NCI-H1092 treated with DMSO at 0.1 percent for 48 hours (cell line): ENCODE results near the gene WAPL.

Source experiments
- DNase-seq: peaks from one replicate; lab custom pipeline; 2025; lab: John Stamatoyannopoulos, UW

The WAPL gene

DNA sequence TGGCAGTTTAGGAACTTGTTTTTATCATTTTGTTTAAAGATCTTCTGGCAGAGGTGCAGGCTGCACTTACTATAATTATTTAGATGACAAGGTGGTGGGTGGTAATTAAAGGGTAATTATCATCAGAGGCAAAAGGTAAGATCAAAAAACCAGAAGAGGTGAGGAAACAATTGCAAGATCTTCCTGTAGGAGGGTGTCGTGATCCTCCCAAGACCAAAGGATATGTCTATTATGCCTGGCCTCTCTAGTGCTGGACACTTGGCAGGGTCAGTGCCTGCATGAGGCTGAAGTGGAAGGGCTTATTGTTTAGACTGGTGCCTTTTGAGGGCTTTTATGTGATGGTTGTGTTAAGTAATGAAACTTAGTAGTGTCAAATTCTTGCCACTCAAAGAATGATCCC is 1.8 kb upstream of the WAPL start:
- DNase-seq, result peak; percentile 11

DNA sequence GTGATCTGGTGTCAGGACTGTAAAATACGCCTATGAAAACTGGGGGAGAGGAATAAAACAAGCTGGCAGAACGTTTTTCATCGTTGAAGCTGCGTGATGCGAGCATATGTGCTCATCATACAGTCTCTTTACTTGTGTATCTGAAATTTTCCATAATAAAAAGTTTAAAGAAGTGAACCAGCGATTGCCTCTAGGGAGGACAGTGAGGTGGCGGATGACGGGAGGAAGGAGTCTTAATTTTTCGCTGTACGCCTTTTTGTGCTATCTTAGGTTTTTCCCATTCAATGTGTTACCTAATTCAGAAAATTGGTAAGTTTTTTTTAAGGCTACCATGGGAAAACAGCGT is 891 bp upstream of the WAPL start:
- DNase-seq, result no peak

DNA sequence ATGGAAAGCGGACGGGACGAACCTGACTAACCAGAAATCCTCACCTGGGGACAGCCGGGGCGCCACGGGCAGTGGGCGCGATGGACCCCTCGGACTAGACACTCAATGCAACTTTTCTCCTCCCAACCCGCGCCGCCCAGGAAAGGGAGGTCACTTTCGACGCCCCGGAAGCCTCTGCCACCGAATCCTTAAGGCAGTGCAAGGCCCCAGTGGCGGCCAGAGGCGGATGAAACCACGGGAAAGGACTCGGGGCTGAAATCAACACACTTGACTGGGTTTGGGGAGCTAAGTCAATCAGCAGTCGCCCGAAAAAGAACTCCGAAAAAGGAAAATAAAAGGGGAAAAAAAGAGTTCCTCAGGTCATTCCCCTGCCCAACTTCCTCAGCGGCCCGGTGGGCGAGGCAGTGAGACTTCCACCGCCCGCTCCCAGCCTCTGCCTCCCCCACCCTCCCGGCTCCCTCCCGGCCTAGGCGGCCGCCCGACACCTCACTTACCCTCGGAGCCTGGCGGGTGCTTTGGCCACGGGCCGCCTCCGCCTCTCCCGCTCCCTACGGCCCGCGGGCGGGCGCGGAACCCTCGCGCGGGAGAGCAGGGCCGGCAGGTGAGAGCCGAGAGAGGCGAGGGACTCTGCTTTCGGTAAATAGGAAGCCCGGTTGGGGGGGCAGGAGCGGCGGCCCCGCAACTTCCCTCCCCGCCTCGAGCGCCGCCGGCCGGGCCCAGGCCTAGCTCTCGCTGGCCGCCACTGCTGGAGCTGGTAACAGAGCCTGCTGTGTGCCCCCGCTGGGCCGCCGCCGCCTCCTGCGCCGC is 518 bp downstream of the WAPL start:
- DNase-seq, result no peak

DNA sequence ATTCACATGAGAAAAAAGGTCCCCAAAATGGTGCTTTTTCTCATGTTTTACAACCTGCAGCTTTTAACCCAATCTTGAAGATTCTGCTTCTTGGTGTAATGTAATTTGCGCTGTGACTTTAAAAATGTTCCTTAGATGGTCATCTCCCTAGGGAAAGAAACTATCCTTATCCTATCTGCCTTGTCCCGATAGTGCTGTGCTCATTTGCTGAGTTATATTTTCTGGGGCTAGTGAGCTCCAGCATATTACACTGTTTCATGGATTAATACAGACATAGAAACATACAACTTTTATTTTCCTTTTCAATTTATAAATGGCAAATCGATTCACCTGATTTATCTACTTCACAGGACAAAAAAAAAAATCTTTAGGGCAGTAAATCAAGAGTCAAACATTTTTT is 2.8 kb downstream of the WAPL start:
- no peak for DNase-seq

DNA sequence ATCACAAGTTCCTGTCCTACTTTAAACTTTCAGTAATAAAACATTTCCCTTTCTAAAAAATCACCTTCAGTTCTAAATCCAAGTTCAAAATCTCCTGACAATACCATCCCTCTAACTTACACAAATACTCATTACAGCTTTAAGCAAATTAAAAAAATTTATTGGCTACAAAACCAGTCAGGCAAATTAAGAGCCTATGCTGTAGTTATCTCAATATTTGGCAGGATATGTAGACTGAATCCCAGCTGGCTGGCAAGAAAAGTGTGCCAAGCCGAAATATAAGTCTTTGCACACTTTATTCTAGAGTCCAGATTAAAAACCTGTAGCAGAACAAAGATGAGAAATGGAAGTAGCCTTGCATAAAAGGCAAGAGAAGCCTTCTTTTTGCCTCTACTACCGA is 9.5 kb downstream of the WAPL start:
- no peak for DNase-seq

DNA sequence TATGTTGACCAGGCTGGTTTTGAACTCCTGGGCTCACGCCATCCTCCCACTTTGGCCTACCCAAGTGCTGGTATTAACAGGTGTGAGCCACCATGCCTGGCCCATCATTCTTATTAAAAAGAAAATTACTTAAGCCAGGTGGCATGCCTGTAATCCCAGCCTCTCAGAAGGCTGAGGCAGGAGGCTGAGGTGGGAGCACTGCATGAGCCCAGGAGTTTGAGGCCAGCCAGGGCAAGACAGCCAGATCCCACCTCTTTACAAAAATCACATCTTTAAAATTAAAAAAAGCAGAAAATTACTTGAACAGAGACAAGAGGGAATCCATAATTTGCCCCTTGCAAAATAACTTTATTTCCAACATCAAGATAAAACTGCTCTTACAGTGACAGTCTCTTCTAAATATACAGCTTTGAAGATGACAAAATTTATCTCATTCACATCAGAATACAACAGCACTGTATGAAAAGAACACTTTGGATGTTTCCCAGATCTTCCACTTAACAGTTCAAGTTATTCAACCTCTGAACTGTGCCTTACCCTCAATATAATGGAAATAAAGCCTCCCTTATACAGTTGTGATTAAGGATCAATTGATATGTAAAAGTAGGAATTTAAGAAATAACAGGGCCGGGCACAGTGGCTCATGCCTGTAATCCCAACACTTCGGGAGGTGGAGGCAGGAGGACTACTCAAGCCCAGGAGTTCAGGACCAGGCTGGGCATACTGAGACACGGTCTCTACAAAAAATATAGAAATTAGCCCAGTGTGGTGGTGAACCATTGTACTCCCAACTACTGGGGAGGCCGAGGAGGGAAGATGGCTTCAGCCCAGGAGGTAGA is 10.3 kb downstream of the WAPL start:
- DNase-seq, result no peak

DNA sequence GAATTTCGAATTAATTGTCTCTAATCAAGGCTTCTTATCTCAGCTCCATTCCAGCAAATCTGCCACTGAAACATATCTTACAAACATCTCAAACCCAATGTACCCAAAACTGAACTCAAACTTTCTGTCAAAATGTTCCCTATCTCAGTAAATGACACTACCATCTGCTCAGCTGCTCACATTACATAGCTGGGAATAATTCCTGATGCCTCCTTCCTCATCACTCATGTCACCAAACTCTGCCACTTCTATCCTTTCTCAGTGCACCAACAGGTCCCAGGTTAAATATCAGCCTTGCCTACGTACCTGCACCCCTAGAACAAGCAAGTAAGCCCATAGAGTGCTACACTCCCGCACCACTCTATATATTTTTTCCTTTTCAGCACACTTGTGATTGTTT is 12.4 kb downstream of the WAPL start:
- no peak for DNase-seq

DNA sequence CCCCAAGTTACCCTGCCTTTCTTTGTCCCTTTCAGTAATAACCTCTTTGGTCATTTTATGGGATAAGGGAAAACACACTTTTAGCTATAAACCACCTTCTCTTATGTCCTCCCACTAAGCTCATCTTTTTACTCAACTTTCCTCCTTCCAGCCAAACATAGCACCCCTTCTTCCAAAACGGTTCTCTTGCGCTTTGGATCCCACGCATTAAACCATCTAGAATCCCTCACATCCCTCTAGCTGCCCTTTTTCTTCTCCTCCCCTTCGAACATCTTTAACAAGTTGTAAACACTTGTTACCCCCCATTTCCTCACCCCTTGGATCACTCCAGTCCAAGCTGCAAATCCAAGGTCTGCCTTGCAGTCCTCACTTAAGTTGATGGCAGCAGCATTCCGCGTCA is 13.4 kb downstream of the WAPL start:
- no peak for DNase-seq

DNA sequence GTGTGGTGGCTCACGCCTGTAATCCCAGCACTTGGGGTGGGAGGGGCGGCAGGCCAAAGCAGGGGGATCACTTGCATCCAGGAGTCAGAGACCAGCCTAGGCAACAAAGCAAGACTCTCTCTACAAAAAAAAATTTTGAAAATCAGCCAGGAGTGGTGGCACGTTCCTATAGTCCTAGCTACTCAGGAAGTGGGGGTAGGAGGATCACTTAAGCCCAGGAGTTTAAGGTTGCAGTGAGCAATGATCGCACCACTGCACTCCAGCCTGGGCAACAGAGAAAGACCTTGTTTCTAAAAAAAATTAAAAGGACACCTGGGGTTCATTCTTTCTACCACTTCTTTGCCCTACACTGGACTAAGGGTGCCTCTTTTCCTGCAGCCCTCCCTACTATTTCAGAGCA is 15.1 kb downstream of the WAPL start:
- DNase-seq, result no peak

DNA sequence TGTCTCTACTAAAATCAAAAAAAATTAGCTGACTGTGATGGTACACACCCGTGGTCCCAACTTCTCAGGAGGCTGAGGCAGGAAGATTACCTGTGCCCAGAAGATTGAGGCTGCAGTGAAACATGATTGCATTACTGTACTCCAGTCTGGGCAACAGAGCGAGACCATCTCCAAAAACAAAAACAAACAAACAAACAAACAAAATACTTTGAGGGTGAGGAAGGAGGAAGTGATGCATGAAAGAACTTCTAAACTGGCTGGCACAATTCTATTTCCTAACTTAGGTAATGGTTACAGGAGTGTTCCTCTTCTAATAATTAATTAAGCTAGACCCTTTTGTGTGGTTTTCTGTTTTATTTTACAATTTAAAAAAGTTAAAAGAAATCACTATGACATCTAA is 15.5 kb downstream of the WAPL start:
- DNase-seq, result no peak

DNA sequence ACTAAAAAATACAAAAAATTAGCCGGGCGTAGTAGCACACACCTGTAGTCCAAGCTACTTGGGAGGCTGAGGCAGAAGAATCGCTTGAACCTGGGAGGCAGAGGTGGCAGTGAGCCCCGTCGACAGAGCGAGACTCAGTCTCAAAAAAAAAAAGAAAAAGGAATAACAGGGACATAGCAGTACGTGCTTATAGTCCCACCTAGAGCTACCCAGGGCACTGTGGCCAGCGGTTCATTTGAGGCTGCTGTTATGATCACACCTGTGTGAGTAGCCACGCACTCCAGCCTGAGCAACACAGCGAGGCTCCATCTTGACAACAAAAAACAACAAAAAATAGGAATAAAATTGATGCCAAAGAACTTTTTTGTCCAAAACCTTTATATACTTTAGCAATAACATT is 17.1 kb downstream of the WAPL start:
- no peak for DNase-seq

DNA sequence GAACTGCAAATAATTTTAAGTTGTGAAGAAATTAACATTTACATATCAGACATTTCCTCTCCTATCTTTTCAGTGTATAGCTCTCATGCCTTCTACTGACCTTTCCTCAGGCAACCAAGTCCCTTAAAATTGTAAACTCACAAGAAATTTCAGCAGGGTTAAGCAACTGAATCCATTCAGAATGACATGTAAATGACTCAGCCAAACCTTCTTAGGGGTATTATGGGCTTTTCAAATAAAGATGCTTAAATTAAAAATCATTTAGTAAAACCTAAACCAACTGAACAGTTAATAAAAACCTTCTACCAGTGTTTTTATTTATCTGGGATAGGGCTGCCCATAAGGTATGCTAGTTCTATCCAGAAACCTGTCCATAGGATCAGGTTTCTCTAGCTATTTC is 20.7 kb downstream of the WAPL start:
- DNase-seq, result no peak

DNA sequence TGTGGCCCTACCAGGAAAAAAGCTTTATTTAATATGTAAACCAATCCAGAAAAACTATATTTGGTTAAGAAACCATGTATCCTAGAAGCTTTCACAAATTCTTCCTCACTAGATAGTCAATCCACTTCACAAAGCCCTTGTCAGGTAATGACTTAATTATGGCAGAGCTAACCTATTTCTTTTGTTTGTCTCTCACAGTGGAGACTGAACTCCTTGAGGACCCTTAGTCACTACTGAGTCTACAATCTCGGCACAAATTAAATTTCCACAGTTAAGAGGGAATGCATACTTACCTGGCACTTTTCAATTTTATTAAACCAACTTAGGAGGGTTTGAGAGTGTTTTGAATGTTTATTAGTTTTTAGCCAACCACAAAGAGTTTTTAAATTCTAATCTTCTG is 23.0 kb downstream of the WAPL start:
- DNase-seq, result no peak

DNA sequence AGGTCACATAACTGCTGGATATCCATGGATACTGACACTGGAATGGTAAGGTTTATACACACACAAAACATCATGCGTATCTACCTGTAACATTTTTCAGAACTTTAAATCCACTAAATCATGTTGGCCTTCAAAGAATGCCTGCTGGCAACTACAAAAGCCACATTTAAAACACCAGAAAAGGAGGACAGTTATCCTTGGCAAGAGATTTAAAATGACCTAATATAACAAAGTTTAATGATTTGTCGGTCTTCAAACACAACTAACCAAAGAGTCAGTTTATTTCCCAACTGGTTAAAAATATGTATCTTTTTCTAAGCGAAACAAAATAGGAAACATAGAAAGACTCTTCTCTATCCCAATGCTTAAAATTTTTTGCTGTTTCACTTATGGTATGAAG is 24.0 kb downstream of the WAPL start:
- DNase-seq, result no peak

DNA sequence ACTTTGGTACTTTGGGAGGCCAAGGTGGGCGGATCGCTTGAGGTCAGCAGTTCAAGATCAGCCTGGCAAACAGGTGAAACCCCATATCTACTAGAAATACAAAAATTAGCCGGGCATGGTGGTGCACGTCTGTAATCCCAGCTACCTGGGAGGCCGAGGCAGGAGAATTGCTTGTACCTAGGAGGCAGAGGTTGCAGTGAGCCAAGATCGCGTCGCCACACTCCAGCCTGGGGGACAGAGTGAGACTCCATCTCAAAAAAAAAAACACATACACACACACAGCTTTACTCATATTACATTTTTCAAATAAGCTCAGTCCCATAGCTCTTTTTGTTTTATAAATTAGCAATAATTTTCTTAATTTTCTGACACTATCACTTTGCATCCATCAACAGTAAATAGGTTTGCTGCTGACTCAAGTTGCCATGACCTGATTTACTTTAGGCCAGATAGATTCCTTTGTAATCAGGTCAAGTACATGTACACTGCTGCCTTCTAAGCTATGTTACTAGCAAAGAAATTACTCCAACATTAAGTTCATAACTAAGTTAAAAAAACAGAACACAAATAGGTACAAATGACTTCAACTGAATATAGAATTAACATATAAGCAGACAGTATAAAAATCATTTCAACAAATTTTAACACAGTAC is 31.5 kb downstream of the WAPL start:
- no peak for DNase-seq

DNA sequence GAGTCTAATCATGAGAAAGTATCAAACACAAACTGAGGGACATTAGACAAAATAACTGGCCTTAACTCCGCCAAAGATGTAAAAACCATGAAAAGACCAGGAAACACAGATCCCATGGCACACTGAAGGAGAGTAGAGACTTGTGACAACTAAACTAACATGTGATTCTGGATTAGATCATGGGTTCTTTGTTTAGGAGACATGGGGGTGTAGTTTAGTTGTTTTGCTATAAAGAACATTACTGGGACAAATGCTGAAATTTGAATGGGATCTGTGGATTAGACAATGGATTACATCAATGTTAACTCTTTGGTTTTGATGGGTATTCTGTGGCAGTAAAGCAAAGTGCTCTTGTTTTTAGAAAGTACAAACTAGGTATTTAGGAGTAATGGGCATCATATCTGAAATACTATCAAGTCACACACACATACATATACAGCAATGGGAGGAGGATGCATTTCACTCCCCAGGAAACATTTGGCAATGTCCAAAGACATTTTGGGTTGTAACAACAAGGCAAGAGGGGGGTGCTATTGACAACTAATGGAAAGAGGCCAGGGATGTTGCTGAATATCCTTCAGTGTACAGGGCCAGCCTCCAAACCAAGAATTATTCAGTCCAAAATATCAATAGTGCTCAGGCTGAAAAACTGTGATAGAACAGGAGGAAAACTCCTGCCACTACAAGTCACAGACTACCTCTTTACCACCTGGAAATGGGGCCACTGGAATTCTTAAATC is 32.4 kb downstream of the WAPL start:
- no peak for DNase-seq

DNA sequence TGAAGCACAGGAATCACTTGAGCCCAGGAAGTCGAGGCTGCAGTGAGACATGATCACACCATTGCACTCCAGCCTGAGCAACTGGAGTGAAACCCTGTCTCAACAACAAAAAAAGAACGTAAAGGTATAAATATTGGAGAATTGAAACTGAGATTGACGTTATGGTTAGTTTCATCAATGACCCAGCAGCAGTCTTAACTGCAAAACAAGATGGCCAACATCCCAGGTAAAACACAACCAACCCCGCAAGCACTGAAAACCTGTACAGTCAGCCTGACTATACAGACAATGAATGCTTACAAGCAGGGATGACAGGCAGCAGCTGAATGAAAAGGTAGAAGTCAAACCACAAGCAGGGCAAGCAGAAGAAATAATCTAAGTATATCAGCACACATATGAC is 34.7 kb downstream of the WAPL start:
- no peak for DNase-seq

DNA sequence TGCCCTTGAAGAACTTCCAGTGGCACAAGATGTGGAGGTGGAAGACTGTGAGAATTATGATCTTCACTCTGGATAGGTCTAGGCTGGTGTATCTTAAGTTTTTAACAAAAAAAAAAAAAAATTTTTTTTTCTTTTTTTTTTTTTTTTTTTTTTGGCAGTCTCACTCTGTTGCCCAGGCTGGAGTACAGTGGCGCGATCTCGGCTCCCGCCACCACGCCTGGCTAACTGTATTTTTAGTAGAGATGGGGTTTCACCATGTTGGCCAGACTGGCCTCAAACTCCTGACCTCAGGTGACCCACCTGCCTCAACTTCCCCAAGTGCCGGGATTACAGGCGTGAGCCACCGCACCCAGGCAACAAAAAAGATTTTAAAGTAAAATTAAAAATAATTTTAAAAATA is 37.9 kb downstream of the WAPL start:
- DNase-seq, result no peak

DNA sequence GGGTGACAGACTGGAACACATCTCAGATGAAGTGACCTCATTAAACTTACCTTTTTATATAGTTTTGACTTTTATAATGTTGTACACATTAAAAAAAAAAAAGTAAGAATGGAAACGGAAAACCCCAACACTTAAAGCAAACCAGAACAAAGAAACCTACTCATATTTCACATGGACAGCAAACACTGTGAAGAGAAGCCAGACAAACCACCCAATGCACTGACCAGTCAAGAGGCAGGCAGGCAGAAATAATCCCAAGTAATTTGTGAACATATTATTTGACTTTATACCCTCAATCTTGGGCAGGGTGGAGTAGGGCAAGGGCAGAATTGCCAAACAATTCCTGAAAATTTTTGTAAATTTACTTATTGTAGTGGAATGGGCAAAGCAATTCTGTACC is 39.8 kb downstream of the WAPL start:
- DNase-seq, result no peak

DNA sequence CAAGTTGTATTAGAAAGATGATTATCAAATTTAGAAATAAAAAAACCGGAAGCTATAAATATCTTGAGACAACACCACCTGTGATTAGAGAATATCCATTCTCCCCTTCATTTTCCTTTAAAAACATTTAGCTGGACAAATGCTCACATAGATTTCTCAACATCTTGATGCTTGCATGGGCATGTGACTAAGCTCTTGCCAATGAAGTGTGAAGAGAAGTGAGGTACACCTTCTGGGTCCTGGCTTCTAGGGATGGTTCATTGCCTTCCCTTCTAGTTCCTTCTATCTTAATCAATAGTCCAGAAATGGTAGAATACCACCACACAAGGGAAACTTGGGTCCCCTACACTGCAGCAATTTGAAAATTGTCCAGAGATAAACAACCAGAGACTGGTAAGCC is 41.0 kb downstream of the WAPL start:
- DNase-seq, result no peak

DNA sequence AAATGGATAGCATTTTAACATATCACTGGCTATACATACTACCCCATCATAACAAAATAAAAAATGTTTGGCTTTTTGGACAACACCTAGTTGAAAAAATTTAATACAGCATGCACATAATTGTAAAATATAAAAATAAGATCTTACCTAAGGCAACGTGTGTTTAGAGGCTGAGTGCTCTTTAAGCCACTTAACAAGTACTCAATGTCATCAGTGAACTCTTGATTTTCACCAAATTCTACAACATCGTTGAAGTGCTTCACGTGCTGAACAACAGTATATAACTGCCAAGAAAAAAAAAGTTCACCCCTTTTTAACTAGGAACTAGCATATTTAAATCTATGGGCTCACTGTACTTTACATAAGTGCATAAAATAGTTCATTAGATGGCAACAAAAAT is 49.5 kb downstream of the WAPL start:
- DNase-seq, result no peak

DNA sequence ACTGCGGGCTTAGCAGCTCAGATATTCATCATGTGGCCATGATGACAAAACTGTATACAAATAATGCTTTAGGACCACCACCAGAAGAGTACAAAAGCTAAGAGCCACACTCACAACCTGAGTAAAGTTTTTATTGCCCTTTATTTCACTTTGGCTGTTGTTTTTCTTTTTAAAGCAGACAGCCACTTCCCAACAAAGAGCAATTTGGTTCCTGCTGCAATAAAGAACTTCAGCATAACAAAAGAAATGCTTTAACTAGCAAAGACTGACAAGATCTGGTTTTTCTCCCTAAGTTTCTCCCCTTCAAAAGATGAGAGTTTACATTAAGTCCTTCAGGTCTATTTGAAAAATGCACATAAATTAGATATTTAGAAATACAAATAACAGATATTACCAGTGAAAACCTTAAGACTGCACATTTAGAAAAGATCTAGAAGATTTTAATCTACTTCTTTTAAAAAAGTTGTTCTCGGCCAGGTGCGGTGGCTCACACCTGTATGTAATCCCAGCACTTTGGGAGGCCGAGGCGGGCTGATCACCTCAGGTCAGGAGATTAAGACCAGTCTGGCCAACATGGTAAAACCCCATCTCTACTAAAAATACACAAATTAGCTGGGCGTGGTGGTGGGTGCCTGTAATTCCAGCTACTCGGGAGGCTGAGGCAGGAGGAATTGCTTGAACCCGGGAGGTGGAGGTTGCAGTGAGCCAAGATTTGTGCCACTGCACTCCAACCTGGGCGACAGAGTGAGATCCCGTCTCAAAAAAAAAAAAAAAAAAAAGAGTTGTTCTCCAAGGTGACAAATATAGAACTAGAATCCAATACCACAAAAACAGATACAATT is 59.4 kb downstream of the WAPL start:
- no peak for DNase-seq
